ENCODE measurements around the gene SH3BP4.

The SH3BP4 gene

GRCh38 chr2:234964631-234965461, 13.0 kb downstream of the SH3BP4 start:
- DNase-seq (ENCODE audit: low read depth in 3 of 3, low spot score in 1 of 3), result no peak

DNA sequence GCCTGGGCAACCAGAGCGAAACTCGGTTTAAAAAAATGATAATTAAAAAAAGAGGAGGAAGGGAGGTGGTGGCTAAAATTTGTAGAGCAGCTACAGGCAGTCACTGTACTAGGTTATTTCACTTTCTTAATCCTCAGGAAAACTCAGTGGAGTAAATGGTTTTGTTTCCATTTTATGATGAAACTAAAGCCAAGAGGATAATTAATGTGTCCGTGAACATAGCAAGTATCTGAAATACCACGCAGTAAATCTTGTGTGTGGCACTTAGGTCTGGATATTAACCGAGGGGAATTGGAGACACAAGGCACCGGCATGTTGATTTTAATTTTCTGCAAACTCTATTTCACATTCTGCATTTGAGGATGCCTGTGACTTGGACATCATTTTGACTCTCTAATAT, 14.5 kb downstream of the SH3BP4 start:
- no peak for DNase-seq (ENCODE audit: low read depth in 3 of 3, low spot score in 1 of 3)

- DNase-seq (ENCODE audit: low read depth in 3 of 3, low spot score in 1 of 3), result no peak
Observed at GRCh38 chr2:234967201-234967869, 15.5 kb downstream of the SH3BP4 start.

GRCh38 chr2:234967870-234968208, 16.0 kb downstream of the SH3BP4 start:
- no peak for DNase-seq (ENCODE audit: low read depth in 3 of 3, low spot score in 1 of 3)

DNA sequence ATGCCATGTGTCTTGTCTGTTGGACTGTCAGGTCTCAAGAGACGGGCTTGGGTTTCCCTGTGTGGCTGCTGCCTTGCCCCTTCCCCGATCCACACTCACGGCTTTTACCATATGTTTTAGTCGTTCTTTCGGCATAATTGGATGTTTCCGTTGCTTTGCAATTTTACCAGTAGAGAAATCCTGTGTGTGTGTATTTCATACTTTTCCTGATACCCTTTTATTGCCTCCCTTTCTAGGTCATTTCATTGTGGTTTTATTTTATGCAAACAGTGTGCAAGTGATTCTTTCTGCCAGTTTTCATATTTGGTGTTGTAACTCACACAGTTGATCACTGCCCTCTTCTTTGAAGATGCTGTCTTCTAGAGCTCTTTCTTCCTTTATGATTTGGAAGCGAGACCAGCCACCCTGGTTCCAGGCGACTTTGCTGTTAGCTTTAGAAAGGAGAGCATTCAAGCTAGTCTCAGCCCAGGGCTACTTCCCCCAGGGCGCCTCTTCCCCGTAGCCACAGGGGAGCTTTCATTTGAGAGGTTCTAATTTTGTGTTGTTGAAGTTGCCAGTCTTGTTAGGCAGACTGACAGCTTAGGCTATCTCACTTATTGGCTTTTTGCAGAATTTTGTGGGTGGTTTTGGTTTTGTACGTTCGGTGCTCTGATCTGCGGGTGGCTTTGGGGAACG, 17.0 kb downstream of the SH3BP4 start:
- no peak for DNase-seq (ENCODE audit: low read depth in 3 of 3, low spot score in 1 of 3)

DNA sequence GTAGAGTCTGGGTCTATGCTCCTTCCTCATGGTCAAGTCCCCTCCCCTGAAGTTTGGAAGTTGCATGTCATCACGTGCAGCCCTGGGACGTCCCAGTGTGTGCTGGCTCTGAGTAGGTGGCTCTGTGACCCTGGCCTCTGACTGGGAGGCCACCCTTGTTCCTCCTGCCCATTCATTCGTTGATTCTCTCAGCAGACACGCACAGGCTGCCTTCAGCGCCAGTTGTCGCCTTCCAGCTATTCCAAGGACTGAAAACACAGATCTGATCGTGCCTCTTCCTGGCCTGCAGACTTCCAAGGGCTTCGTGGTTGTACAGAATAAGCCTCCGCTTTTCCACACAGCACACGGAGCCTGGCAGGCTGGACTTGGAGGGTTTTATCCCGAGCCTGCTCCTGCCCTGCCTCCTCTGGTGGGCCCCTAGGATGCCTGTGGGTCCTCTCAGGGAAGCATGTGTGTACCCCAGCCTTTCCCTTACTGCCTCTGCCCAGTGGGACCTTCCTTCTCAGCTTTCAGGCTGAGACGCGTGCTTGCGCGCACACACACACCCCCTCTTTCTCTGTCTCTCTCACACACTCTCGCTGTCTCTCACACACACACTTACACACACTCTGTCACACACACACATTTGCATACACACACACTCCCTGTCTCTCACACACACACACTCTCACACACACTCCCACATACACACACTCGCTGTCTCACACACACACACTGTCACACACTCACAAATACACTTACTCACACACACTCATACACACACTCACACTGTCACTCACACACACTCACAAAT, 17.7 kb downstream of the SH3BP4 start:
- DNase-seq (ENCODE audit: low read depth in 3 of 3, low spot score in 1 of 3), result no peak

- DNase-seq (ENCODE audit: low read depth in 3 of 3, low spot score in 1 of 3), result no peak
Observed at GRCh38 chr2:234970099-234970440, 18.3 kb downstream of the SH3BP4 start.

DNA sequence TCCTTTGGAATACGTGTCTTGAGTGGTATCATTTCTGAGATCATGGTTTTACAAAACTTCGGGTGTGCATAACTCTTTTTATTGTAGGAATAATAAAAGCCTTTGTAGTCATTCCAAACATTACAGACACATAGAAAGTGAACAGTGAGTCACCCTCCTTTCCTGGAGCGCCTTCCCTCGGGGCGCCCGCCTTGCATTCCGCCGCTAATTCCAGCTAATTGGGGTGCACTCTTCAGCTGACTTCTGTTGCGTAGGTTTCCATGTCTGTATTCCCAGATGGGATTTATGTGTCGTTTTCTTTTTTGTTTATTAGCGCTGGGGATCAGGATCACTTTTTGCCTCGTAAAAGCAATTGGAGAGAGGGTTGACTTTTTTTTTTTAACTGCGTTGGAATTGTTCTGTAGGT, 18.7 kb downstream of the SH3BP4 start:
- DNase-seq (ENCODE audit: low read depth in 3 of 3, low spot score in 1 of 3), result no peak

DNA sequence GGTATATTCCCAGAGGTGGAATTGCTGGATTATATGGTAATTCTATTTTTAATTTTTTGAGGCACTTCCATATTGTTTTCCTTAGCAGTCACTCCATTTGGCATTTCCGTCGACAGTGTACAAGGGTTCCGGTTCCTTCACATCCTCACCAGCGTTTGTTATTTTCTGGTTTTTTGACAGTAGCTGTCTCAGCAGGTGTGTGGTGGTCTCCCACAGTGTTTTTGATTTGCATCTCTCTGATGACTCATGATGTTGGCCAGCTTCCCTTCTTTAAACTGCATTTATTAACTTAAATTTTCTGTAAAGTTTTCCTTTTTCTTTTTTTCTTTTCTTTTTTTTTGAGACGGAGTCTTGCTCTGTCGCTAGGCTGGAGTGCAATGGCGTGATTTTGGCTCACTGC, 19.7 kb downstream of the SH3BP4 start:
- DNase-seq (ENCODE audit: low read depth in 3 of 3, low spot score in 1 of 3), result no peak

GRCh38 chr2:234973008-234973407, 21.2 kb downstream of the SH3BP4 start:
- no peak for DNase-seq (ENCODE audit: low read depth in 3 of 3, low spot score in 1 of 3)

- DNase-seq (ENCODE audit: low read depth in 3 of 3, low spot score in 1 of 3), result no peak
Observed at GRCh38 chr2:234974501-234975385, 22.9 kb downstream of the SH3BP4 start.

- DNase-seq (ENCODE audit: low read depth in 3 of 3, low spot score in 1 of 3), result no peak
Observed at GRCh38 chr2:234975611-234976010, 23.8 kb downstream of the SH3BP4 start.

- no peak for DNase-seq (ENCODE audit: low read depth in 3 of 3, low spot score in 1 of 3)
Observed at GRCh38 chr2:234976479-234977227, 24.8 kb downstream of the SH3BP4 start.

GRCh38 chr2:234977228-234977679, 25.4 kb downstream of the SH3BP4 start:
- DNase-seq (ENCODE audit: low read depth in 3 of 3, low spot score in 1 of 3), result no peak

DNA sequence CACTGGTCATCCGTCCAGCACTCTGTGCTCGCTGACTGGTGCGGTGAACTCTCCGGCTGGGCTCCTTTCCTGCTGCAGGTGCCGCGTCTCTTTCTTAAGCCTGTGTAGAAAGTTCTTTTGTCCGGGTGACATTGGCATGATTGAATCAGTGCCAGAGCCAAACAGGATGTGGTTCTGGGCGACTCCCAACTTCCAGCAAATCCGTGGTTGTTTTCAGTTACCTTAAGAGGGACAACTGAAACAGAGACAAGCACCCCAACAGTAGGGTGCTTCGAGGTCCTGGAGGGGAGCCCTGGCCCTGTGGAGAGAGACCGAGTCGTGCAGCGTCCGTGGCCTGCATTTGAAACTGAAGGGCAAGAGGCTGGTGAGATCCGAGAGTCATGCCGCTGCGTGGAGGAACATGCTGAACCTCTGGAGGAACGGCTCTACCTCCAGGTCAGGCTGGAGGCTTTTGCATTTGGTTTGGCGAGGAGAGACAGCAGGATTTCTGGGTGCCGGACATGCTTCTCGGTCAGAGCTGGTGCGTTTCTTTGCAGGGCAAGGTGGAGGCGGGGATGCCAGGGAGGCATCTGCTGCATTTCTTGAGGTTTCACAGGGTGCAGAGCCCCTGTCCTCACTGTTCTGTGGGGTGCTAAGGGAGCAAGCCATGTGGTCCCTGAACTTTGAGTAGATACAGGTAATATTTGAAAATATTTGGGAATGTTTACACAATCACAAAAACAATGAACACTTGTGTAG, 26.8 kb downstream of the SH3BP4 start:
- no peak for DNase-seq (ENCODE audit: low read depth in 3 of 3, low spot score in 1 of 3)

DNA sequence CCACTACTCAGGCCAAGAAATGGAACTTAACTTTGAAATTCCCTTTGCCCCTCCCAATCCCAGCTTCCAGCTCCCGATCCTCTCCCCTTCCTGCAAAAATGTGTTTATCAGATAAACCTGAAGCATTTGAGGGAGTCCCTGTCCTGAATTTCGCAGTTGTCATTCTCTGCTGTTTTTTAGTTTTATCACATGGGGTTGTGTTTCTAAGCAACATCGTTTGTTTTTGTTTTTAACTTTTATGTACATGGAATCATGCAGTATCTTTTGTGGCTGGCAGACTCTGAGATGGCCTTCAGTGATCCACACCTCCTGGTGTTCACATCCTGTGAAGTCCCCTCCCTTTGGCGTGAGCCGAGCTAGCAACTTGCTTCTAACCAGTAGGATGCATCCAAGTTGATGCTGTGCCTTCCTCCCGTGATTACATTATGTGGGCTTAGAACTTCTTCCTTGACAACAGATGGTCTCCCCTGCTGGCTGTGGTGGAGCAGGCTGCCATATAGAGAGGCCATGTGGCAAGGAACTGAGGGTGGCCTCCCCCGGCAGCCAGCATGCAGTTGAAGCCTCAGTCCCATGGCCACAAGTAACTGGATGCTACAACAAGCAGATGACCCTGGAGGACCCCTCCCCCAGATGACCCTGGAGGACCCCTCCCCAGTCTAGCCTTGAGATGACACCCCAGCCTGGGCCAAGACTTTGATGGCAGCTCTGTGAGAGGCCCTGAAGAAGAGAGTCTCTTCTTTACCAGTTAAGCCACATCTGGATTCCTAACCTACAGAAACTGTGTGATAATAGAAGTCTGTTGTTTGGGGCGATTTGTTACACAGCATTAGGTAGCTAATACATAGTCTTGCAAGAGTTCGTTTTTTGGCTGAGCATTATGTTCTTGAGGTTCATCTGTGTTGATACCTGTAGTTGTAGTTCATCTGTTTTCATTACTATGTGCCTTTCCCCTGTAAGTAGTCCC, 27.7 kb downstream of the SH3BP4 start:
- DNase-seq (ENCODE audit: low read depth in 3 of 3, low spot score in 1 of 3), result no peak

- no peak for DNase-seq (ENCODE audit: low read depth in 3 of 3, low spot score in 1 of 3)
Observed at GRCh38 chr2:234980451-234981187, 28.8 kb downstream of the SH3BP4 start.

Data from stimulated activated CD4-positive, alpha-beta T cell treated with anti-CD3 and anti-CD28 coated beads, TNF-alpha, amount 100 ng/mL, for 1 hour (primary cell).